Cardiac muscle cell (in vitro differentiated cells and primary cell): ENCODE measurements around the gene KLHL1. TPM values are rescaled to one million over a fixed set of nuclear protein-coding genes. Genes with fewer than 3 reads are reported as not detected.
A peak's percentile ranks its signal among the peaks of the same experiment; 100 is the strongest.

ENCODE experiments used
- DNase-seq, 2 donors: peaks; one replicate each; pipeline versions ENCODE4 v3.0.0 to v3.0.0-alpha.2; 2010 to 2017; ENCODE audit warnings: low read depth in 1 of 2, low spot score in 1 of 2
- H3K27ac ChIP-seq: fragments of 200-600 bp; sonication (generic); 2 replicates; pipeline ENCODE4 v1.5.1; 2016
- H3K27me3 ChIP-seq: fragments of 200-600 bp; sonication (generic); 2 replicates; pipeline ENCODE4 v1.6.0; 2016; ENCODE audit warnings: control low read depth
- H3K36me3 ChIP-seq: fragments of 200-600 bp; sonication (generic); 2 replicates; pipeline ENCODE4 v1.5.1; 2016; ENCODE audit warnings: control low read depth
- H3K4me1 ChIP-seq: fragments of 200-600 bp; sonication (generic); 2 replicates; pipeline ENCODE4 v1.8.1; 2017; ENCODE audit warnings: low read depth, mild to moderate bottlenecking, mixed run types
- H3K4me3 ChIP-seq: fragments of 200-600 bp; sonication (generic); 2 replicates; pipeline ENCODE4 v1.5.1; 2016; ENCODE audit warnings: mild to moderate bottlenecking
- H3K9me3 ChIP-seq: fragments of 200-600 bp; sonication (generic); 2 replicates; pipeline ENCODE4 v1.5.1; 2017; ENCODE audit warnings: low read depth, mild to moderate bottlenecking, control low read depth
- polyA plus RNA-seq: library from polyadenylated mRNA; unstranded; fragments of >200 nt; fragmentation: Nextera tagmentation; extraction: Ambion mirVana; gene quantifications from 2 replicates; pipeline ENCODE4 v1.2.1, GENCODE V29; 2016
- total RNA-seq: library from RNA; depleted of rRNA; stranded (reverse); fragments of >200 nt; gene quantifications from 2 replicates; pipeline ENCODE4 v1.2.3, GENCODE V29; 2016
- TF ChIP-seq, protein P1 (sequence below): IDR thresholded peaks from 2 replicates; pipeline ENCODE4 v1.5.1; 2012; ENCODE audit warnings: low read depth, mild to moderate bottlenecking, low read length

The KLHL1 gene
- total and polyA plus RNA-seq, 2 experiments from 2014 or later, result not detected

GRCh38 chr13:69882451-69882850 lies 225.8 kb downstream of the KLHL1 start:
- H3K27ac ChIP-seq, result no peak overlapping the region
- H3K4me1 ChIP-seq, result no peaks in the 10 kb centered on the region
- TF ChIP-seq, protein P1, sequence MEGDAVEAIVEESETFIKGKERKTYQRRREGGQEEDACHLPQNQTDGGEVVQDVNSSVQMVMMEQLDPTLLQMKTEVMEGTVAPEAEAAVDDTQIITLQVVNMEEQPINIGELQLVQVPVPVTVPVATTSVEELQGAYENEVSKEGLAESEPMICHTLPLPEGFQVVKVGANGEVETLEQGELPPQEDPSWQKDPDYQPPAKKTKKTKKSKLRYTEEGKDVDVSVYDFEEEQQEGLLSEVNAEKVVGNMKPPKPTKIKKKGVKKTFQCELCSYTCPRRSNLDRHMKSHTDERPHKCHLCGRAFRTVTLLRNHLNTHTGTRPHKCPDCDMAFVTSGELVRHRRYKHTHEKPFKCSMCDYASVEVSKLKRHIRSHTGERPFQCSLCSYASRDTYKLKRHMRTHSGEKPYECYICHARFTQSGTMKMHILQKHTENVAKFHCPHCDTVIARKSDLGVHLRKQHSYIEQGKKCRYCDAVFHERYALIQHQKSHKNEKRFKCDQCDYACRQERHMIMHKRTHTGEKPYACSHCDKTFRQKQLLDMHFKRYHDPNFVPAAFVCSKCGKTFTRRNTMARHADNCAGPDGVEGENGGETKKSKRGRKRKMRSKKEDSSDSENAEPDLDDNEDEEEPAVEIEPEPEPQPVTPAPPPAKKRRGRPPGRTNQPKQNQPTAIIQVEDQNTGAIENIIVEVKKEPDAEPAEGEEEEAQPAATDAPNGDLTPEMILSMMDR, result no peak
- no peak overlapping the region for H3K4me3 ChIP-seq
- no peaks in the 10 kb centered on the region for H3K27me3 ChIP-seq
- no peak for DNase-seq
- no peaks in the 10 kb centered on the region for H3K36me3 ChIP-seq
- no peaks in the 10 kb centered on the region for H3K9me3 ChIP-seq

- TF ChIP-seq, protein P1, result no peak
- H3K36me3 ChIP-seq, result no peaks in the 10 kb centered on the region
These were observed 228.3 kb downstream of the KLHL1 start for GRCh38 chr13:69879936-69880335.

DNA sequence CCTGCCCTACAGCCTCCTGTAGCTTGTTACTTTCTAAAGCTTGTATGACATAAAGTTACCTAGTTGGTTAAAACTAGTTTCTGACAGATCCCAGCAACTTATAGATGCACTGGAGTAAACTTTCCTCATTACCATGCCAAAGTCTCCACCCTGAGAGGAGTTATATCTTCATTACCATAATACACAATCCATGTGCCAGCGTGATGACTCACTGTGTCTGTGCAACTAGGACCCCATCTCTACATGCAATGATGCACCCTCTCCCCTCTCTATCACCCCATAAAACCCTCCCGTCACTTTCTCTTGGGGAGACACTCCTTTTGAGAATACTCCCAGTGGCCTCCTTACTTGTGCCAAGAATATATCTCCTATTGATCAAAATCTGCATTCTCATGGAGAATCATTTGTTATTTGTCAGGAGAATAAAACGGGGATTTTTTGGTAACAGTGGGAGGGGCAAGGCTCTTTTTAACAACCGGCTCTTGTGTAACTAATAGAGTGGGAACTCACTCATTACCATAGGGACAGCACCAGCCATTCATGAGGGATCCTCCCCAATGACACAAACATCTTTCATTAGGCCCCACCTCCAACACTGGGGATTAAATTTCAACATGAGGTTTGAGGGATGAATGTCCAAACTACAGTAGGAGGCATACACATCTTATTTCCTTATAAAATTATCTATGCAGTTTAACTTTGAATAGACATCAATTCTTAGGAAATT lies 235.8 kb downstream of the KLHL1 start:
- no peaks in the 10 kb centered on the region for H3K9me3 ChIP-seq
- TF ChIP-seq, protein P1, result no peak
- H3K27ac ChIP-seq, result no peak overlapping the region

More at GRCh38 chr13:69879936-69880335, 228.3 kb downstream of the KLHL1 start:
- Histone ChIP-seq H3K27ac (no peak overlapping the region), H3K4me3 (no peak overlapping the region), H3K4me1 (no peaks in the 10 kb centered on the region), H3K27me3 (no peaks in the 10 kb centered on the region), H3K9me3 (no peaks in the 10 kb centered on the region)
- DNase-seq, result no peak

GRCh38 chr13:69866555-69866954 lies 241.7 kb downstream of the KLHL1 start:
- no peak overlapping the region for H3K4me3 ChIP-seq
- no peaks in the 10 kb centered on the region for H3K27me3 ChIP-seq
- H3K4me1 ChIP-seq, result no peaks in the 10 kb centered on the region
- no peak for DNase-seq
- H3K27ac ChIP-seq, result no peak overlapping the region
- TF ChIP-seq, protein P1, result no peak
- H3K36me3 ChIP-seq, result no peaks in the 10 kb centered on the region
- H3K9me3 ChIP-seq, result no peaks in the 10 kb centered on the region

More for the DNA sequence above, 235.8 kb downstream of the KLHL1 start:
- no peaks in the 10 kb centered on the region for H3K36me3 ChIP-seq
- DNase-seq, result no peak
- no peaks in the 10 kb centered on the region for H3K4me1 ChIP-seq
- no peaks in the 10 kb centered on the region for H3K27me3 ChIP-seq
- H3K4me3 ChIP-seq, result no peak overlapping the region

DNA sequence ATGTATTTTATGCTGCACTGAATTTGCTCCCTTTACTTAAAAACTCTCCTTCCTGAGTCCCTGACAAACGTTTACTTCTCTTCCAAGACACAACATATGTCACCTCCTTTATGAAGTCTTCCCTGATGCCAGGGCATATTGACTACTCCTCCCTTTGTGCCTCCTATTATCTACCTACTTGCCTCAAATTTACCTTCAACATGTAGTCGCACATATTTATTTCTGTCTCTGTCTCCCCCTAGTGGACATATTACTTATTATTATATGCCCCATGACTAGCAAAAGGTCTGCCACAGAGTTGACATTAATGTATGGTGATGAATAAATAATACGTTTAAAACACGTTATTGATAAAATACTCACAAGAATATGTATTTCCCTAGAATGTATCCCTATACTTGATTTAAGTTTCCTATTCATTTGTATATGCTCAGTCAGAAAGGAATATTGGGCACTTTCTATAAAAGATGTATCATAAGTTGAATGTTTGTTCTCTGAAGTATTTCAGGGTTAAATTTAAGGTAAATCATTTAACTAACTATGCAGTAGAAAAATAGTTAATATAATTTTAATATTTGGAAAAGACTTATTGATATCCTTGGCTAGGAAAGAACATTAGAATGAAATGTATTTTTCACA lies 250.9 kb downstream of the KLHL1 start:
- peaks cover 5% of the 10 kb centered on the region for H3K4me1 ChIP-seq
- TF ChIP-seq, protein P1, result peak; percentile 56
- no peak overlapping the region for H3K4me3 ChIP-seq
- no peaks in the 10 kb centered on the region for H3K36me3 ChIP-seq
- no peaks in the 10 kb centered on the region for H3K27me3 ChIP-seq
- no peak overlapping the region for H3K27ac ChIP-seq
- no peaks in the 10 kb centered on the region for H3K9me3 ChIP-seq
- peak; percentile 37 to 86 for DNase-seq
